ENCODE data around the gene CCSER1. TPM values are rescaled to one million over a fixed set of nuclear protein-coding genes. Genes with fewer than 3 reads are reported as not detected.

CCSER1 gene
- total RNA-seq, 4 donors from 2014 or later: 3.6 to 7.0 (median 5.5) TPM

GRCh38 chr4:91222014-91222413 lies 1094.8 kb downstream of the CCSER1 start:
- no peaks in the 10 kb centered on the region for H3K27me3 ChIP-seq
- no peak overlapping the region for H3K27ac ChIP-seq (replicated peaks in 1 of 4)
- H3K4me1 ChIP-seq: no peaks in the 10 kb centered on the region
- H3K36me3 ChIP-seq: no peaks in the 10 kb centered on the region
- 79% methylated on average over 4 of the region's 4 CpGs for WGBS
- no peak for DNase-seq (ENCODE audit: extremely low spot score)
- no peak overlapping the region for H3K4me3 ChIP-seq
- TF ChIP-seq EP300 (IDR thresholded peaks at IDR 0.05) (no peak), POLR2AphosphoS5 (IDR thresholded peaks at IDR 0.05) (no peak), POLR2A (IDR thresholded peaks at IDR 0.05; ENCODE audit: low read depth) (no peak)
- TF ChIP-seq, protein P1, sequence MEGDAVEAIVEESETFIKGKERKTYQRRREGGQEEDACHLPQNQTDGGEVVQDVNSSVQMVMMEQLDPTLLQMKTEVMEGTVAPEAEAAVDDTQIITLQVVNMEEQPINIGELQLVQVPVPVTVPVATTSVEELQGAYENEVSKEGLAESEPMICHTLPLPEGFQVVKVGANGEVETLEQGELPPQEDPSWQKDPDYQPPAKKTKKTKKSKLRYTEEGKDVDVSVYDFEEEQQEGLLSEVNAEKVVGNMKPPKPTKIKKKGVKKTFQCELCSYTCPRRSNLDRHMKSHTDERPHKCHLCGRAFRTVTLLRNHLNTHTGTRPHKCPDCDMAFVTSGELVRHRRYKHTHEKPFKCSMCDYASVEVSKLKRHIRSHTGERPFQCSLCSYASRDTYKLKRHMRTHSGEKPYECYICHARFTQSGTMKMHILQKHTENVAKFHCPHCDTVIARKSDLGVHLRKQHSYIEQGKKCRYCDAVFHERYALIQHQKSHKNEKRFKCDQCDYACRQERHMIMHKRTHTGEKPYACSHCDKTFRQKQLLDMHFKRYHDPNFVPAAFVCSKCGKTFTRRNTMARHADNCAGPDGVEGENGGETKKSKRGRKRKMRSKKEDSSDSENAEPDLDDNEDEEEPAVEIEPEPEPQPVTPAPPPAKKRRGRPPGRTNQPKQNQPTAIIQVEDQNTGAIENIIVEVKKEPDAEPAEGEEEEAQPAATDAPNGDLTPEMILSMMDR (IDR thresholded peaks at IDR 0.05): no peak
- no peaks in the 10 kb centered on the region for H3K9me3 ChIP-seq
- intact Hi-C loops (cut with DNase I): no loop called here

DNA sequence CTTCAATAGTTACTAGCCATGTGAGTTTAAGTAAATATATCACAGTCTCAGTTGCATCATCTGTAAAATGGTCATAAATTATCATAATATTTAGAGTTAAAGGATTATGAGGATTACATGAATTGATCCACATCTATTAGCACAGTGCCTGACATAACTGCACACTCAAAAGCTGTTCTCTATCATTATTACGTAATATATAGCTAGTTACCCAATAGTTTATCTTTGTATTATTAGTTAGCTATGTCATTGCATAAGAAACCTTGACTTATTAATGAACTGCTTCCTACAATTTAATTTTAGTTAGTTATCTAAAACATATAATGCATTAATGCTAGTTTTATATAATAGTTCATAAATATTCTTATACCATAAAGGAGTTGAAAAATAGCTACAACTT lies 1099.7 kb downstream of the CCSER1 start:
- Histone ChIP-seq H3K27me3 (no peaks in the 10 kb centered on the region), H3K27ac (replicated peaks in 1 of 4) (no peak overlapping the region), H3K4me3 (no peak overlapping the region), H3K4me1 (no peaks in the 10 kb centered on the region), H3K9me3 (no peaks in the 10 kb centered on the region), H3K36me3 (no peaks in the 10 kb centered on the region)
- intact Hi-C loops (cut with DNase I): no loop called here
- TF ChIP-seq POLR2AphosphoS5 (IDR thresholded peaks at IDR 0.05) (no peak), POLR2A (IDR thresholded peaks at IDR 0.05; ENCODE audit: low read depth) (no peak), EP300 (IDR thresholded peaks at IDR 0.05) (no peak)
- TF ChIP-seq, protein P1 (IDR thresholded peaks at IDR 0.05): no peak
- no peak for DNase-seq (ENCODE audit: extremely low spot score)
- WGBS: 73% methylated on average over 1 of the region's 1 CpG

- Histone ChIP-seq H3K4me1 (no peaks in the 10 kb centered on the region), H3K4me3 (no peak overlapping the region), H3K27ac (replicated peaks in 1 of 4) (no peak overlapping the region), H3K9me3 (no peaks in the 10 kb centered on the region), H3K27me3 (no peaks in the 10 kb centered on the region), H3K36me3 (no peaks in the 10 kb centered on the region)
- intact Hi-C loops (cut with DNase I): no loop called here
- no peak for TF ChIP-seq EP300 (IDR thresholded peaks at IDR 0.05)
- no peak for TF ChIP-seq POLR2A (IDR thresholded peaks at IDR 0.05; ENCODE audit: low read depth)
- TF ChIP-seq, protein P1 (IDR thresholded peaks at IDR 0.05): no peak
- no peak for TF ChIP-seq POLR2AphosphoS5 (IDR thresholded peaks at IDR 0.05)
- no peak for DNase-seq (ENCODE audit: extremely low spot score)
- WGBS: 88% methylated on average over 3 of the region's 3 CpGs
These were observed 1101.5 kb downstream of the CCSER1 start for GRCh38 chr4:91228659-91229058.

DNA sequence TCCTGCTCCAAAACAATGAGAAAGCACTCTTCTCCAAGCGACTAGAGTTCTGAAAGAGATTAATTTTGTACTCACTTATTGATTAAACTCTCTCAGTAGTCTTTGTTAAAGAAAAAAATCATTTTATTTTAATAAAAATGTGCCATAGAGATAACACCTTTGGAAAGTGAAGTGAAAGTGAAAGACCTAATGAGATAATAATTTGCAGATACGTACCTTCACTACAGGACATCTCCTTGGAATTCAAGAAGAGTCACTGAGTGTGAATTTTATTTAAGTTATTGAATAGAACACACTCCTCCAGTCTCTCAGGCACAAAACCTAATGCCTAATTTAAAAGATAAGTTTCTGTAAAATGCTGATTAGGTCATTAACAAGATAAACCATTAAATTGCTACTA lies 1106.0 kb downstream of the CCSER1 start:
- H3K9me3 ChIP-seq: no peaks in the 10 kb centered on the region
- TF ChIP-seq, protein P1 (IDR thresholded peaks at IDR 0.05): no peak
- TF ChIP-seq POLR2A (IDR thresholded peaks at IDR 0.05; ENCODE audit: low read depth): no peak
- no peak for TF ChIP-seq EP300 (IDR thresholded peaks at IDR 0.05)
- TF ChIP-seq POLR2AphosphoS5 (IDR thresholded peaks at IDR 0.05): no peak
- intact Hi-C loops (cut with DNase I): no loop called here
- H3K4me1 ChIP-seq: no peaks in the 10 kb centered on the region
- H3K27me3 ChIP-seq: no peaks in the 10 kb centered on the region
- no peak overlapping the region for H3K27ac ChIP-seq (replicated peaks in 1 of 4)
- H3K4me3 ChIP-seq: no peak overlapping the region
- WGBS: 74% methylated on average over 2 of the region's 2 CpGs
- no peaks in the 10 kb centered on the region for H3K36me3 ChIP-seq
- DNase-seq (ENCODE audit: extremely low spot score): no peak

GRCh38 chr4:91243132-91243531 lies 1115.9 kb downstream of the CCSER1 start:
- H3K27me3 ChIP-seq: no peaks in the 10 kb centered on the region
- no peak for TF ChIP-seq EP300 (IDR thresholded peaks at IDR 0.05)
- no peak for TF ChIP-seq POLR2AphosphoS5 (IDR thresholded peaks at IDR 0.05)
- TF ChIP-seq, protein P1 (IDR thresholded peaks at IDR 0.05): no peak
- no peak for TF ChIP-seq POLR2A (IDR thresholded peaks at IDR 0.05; ENCODE audit: low read depth)
- no peaks in the 10 kb centered on the region for H3K9me3 ChIP-seq
- intact Hi-C loops (cut with DNase I): no loop called here
- H3K27ac ChIP-seq (replicated peaks in 1 of 4): no peak overlapping the region
- WGBS: no CpG with 5 or more reads among the region's 2 CpGs
- H3K4me3 ChIP-seq: no peak overlapping the region
- no peaks in the 10 kb centered on the region for H3K36me3 ChIP-seq
- no peak for DNase-seq (ENCODE audit: extremely low spot score)
- no peaks in the 10 kb centered on the region for H3K4me1 ChIP-seq

Measured in esophagus muscularis mucosa (tissue), 4 donors.